ENCODE measurements around the gene SAFB2. TPM values are rescaled to one million over a fixed set of nuclear protein-coding genes. Genes with fewer than 3 reads are reported as not detected.
"Not testable (repeated sequence)": the region's sequence is repeated elsewhere in the genome, so short reads cannot be mapped to it uniquely, and the experiment has no call there.

SAFB2 gene
- total RNA-seq, 1 experiment from 2014 or later: 10.9 TPM

GRCh38 chr19:5617080-5617479 is 5.5 kb downstream of the SAFB2 start:
- in situ Hi-C loops (cut with HindIII; ENCODE audit: low pct_unique_long_range_greater_than_20kb, low sequenced_read_pairs): no loop called here
- DNase-seq (ENCODE audit: low read depth, low spot score): no peak

- no peak for DNase-seq (ENCODE audit: low read depth, low spot score)
- in situ Hi-C loops (cut with HindIII; ENCODE audit: low pct_unique_long_range_greater_than_20kb, low sequenced_read_pairs): no loop called here
These were observed 6.7 kb downstream of the SAFB2 start for GRCh38 chr19:5615756-5616327.

- no peak for DNase-seq (ENCODE audit: low read depth, low spot score)
- in situ Hi-C loops (cut with HindIII; ENCODE audit: low pct_unique_long_range_greater_than_20kb, low sequenced_read_pairs): no loop called here
These were observed 9.4 kb downstream of the SAFB2 start for GRCh38 chr19:5612891-5613865.

GRCh38 chr19:5609881-5610448 is 12.6 kb downstream of the SAFB2 start:
- no peak for DNase-seq (ENCODE audit: low read depth, low spot score)

GRCh38 chr19:5608766-5609165 is 13.8 kb downstream of the SAFB2 start:
- DNase-seq (ENCODE audit: low read depth, low spot score); in situ Hi-C loops (cut with HindIII; ENCODE audit: low pct_unique_long_range_greater_than_20kb, low sequenced_read_pairs): not testable (repeated sequence)

More at GRCh38 chr19:5609881-5610448, 12.6 kb downstream of the SAFB2 start:
- in situ Hi-C loops (cut with HindIII; ENCODE audit: low pct_unique_long_range_greater_than_20kb, low sequenced_read_pairs): no loop called here

GRCh38 chr19:5608291-5608690 is 14.3 kb downstream of the SAFB2 start:
- DNase-seq (ENCODE audit: low read depth, low spot score): no peak
- in situ Hi-C loops (cut with HindIII; ENCODE audit: low pct_unique_long_range_greater_than_20kb, low sequenced_read_pairs): no loop called here

GRCh38 chr19:5607318-5608275 is 15.0 kb downstream of the SAFB2 start:
- in situ Hi-C loops (cut with HindIII; ENCODE audit: low pct_unique_long_range_greater_than_20kb, low sequenced_read_pairs): no loop called here

GRCh38 chr19:5605362-5605761 is 17.2 kb downstream of the SAFB2 start:
- DNase-seq (ENCODE audit: low read depth, low spot score): no peak
- in situ Hi-C loops (cut with HindIII; ENCODE audit: low pct_unique_long_range_greater_than_20kb, low sequenced_read_pairs): no loop called here

More at GRCh38 chr19:5607318-5608275, 15.0 kb downstream of the SAFB2 start:
- DNase-seq (ENCODE audit: low read depth, low spot score): no peak

GRCh38 chr19:5603626-5604025 is 18.9 kb downstream of the SAFB2 start:
- DNase-seq (ENCODE audit: low read depth, low spot score): no peak

GRCh38 chr19:5600797-5601196 is 21.8 kb downstream of the SAFB2 start:
- in situ Hi-C loops (cut with HindIII; ENCODE audit: low pct_unique_long_range_greater_than_20kb, low sequenced_read_pairs): no loop called here

More at GRCh38 chr19:5603626-5604025, 18.9 kb downstream of the SAFB2 start:
- in situ Hi-C loops (cut with HindIII; ENCODE audit: low pct_unique_long_range_greater_than_20kb, low sequenced_read_pairs): no loop called here

GRCh38 chr19:5595745-5596144 is 26.8 kb downstream of the SAFB2 start:
- in situ Hi-C loops (cut with HindIII; ENCODE audit: low pct_unique_long_range_greater_than_20kb, low sequenced_read_pairs): no loop called here
- no peak for DNase-seq (ENCODE audit: low read depth, low spot score)

More at GRCh38 chr19:5600797-5601196, 21.8 kb downstream of the SAFB2 start:
- DNase-seq (ENCODE audit: low read depth, low spot score): no peak

GRCh38 chr19:5595129-5595528 is 27.4 kb downstream of the SAFB2 start:
- in situ Hi-C loops (cut with HindIII; ENCODE audit: low pct_unique_long_range_greater_than_20kb, low sequenced_read_pairs): no loop called here
- DNase-seq (ENCODE audit: low read depth, low spot score): no peak

GRCh38 chr19:5594521-5594950 is 28.0 kb downstream of the SAFB2 start:
- in situ Hi-C loops (cut with HindIII; ENCODE audit: low pct_unique_long_range_greater_than_20kb, low sequenced_read_pairs): no loop called here
- DNase-seq (ENCODE audit: low read depth, low spot score): no peak

GRCh38 chr19:5593343-5594255 is 29.0 kb downstream of the SAFB2 start:
- DNase-seq (ENCODE audit: low read depth, low spot score): no peak
- in situ Hi-C loops (cut with HindIII; ENCODE audit: low pct_unique_long_range_greater_than_20kb, low sequenced_read_pairs): no loop called here

GRCh38 chr19:5592531-5593342 is 29.8 kb downstream of the SAFB2 start:
- in situ Hi-C loops (cut with HindIII; ENCODE audit: low pct_unique_long_range_greater_than_20kb, low sequenced_read_pairs): no loop called here
- DNase-seq (ENCODE audit: low read depth, low spot score): no peak

GRCh38 chr19:5591476-5591875 is 31.1 kb downstream of the SAFB2 start:
- no peak for DNase-seq (ENCODE audit: low read depth, low spot score)
- in situ Hi-C loops (cut with HindIII; ENCODE audit: low pct_unique_long_range_greater_than_20kb, low sequenced_read_pairs): no loop called here

All from SK-MEL-5 (cell line).